Neuronal stem cell (in vitro differentiated cells): ENCODE measurements around the gene CILP2.

Source experiments
- DNase-seq: peaks from one replicate; pipeline ENCODE4 v3.0.0-alpha.2; 2013; ENCODE audit warnings: low spot score
- H2AFZ ChIP-seq: one replicate; pipeline ENCODE4 v1.6.1; 2013; ENCODE audit warnings: mild to moderate bottlenecking, low read length, inconsistent platforms
- H2AK5ac ChIP-seq: 2 replicates; pipeline ENCODE4 v1.6.1; 2013; ENCODE audit warnings: low read depth, mild to moderate bottlenecking, inconsistent platforms, low read length, moderate library complexity, mixed read lengths
- H2BK120ac ChIP-seq: 2 replicates; pipeline ENCODE4 v1.6.1; 2013; ENCODE audit warnings: low read depth, mild to moderate bottlenecking, inconsistent platforms, low read length, moderate library complexity, mixed read lengths
- H2BK12ac ChIP-seq: one replicate; pipeline ENCODE4 v1.6.1; 2013; ENCODE audit warnings: low read length, inconsistent platforms
- H2BK15ac ChIP-seq: 2 replicates; pipeline ENCODE4 v1.6.1; 2013; ENCODE audit warnings: mild to moderate bottlenecking, low read length, inconsistent platforms, mixed read lengths
- H2BK5ac ChIP-seq: one replicate; pipeline ENCODE4 v1.6.1; 2013; ENCODE audit warnings: inconsistent platforms, mild to moderate bottlenecking, low read length, moderate library complexity
- H3K14ac ChIP-seq: one replicate; pipeline ENCODE4 v1.6.1; 2013; ENCODE audit warnings: low read length, inconsistent platforms
- H3K18ac ChIP-seq: 2 replicates; pipeline ENCODE4 v1.6.1; 2013; ENCODE audit warnings: low read length, inconsistent platforms
- H3K23ac ChIP-seq: 2 replicates; pipeline ENCODE4 v1.6.1; 2013; ENCODE audit warnings: low read depth, mild to moderate bottlenecking, mixed read lengths, low read length, inconsistent platforms; ENCODE audit not compliant: poor library complexity
- H3K27ac ChIP-seq: replicated peaks from 3 replicates; pipeline ENCODE4 v1.5.1; 2013; ENCODE audit warnings: low read length, inconsistent platforms
- H3K27me3 ChIP-seq, 3 experiments: 2 replicates each; pipeline ENCODE4 v1.6.1; 2013; ENCODE audit warnings: low read length in 3 of 3, mild to moderate bottlenecking in 2 of 3, inconsistent platforms in 1 of 3, low read depth in 1 of 3, mixed read lengths in 1 of 3, moderate library complexity in 1 of 3; ENCODE audit not compliant: control insufficient read depth in 3 of 3, insufficient read depth in 3 of 3
- H3K36me3 ChIP-seq, 2 donors: replicated peaks in 1 of 2; 2 replicates each; pipeline ENCODE4 v1.6.1; 2013; ENCODE audit warnings: low read length in 2 of 2; ENCODE audit not compliant: control insufficient read depth in 2 of 2, insufficient read depth in 2 of 2
- H3K4ac ChIP-seq: 2 replicates; pipeline ENCODE4 v1.6.1; 2013; ENCODE audit warnings: inconsistent platforms, mild to moderate bottlenecking, low read length, moderate library complexity
- H3K4me1 ChIP-seq, 2 donors: 1 replicate in 1 of 2; 2 replicates in 1 of 2; pipeline ENCODE4 v1.6.1; 2013; ENCODE audit warnings: low read length in 2 of 2, low read depth in 1 of 2; ENCODE audit not compliant: control insufficient read depth in 2 of 2, insufficient read depth in 1 of 2
- H3K4me2 ChIP-seq: one replicate; pipeline ENCODE4 v1.6.1; 2013; ENCODE audit warnings: mild to moderate bottlenecking, low read length, inconsistent platforms; ENCODE audit not compliant: insufficient read depth, poor library complexity, severe bottlenecking
- H3K4me3 ChIP-seq, 2 donors: 2 replicates each; pipeline ENCODE4 v1.5.1; 2013; ENCODE audit warnings: low read length in 2 of 2, mild to moderate bottlenecking in 2 of 2, inconsistent platforms in 1 of 2, moderate library complexity in 1 of 2
- H3K79me1 ChIP-seq: one replicate; pipeline ENCODE4 v1.6.1; 2013; ENCODE audit warnings: low read depth, mild to moderate bottlenecking, inconsistent platforms, low read length, moderate library complexity
- H3K9ac ChIP-seq: one replicate; pipeline ENCODE4 v1.6.1; 2013; ENCODE audit warnings: mild to moderate bottlenecking, low read depth, low read length, inconsistent platforms; ENCODE audit not compliant: poor library complexity
- H3K9me3 ChIP-seq, 2 donors: replicated peaks in 1 of 2; 2 replicates each; pipeline versions ENCODE3 to v1.6.1; 2013; ENCODE audit warnings: low read length in 2 of 2, mild to moderate bottlenecking in 2 of 2, inconsistent platforms in 1 of 2, low read depth in 1 of 2, mixed read lengths in 1 of 2, moderate library complexity in 1 of 2; ENCODE audit not compliant: control insufficient read depth in 2 of 2, insufficient read depth in 1 of 2
- H4K8ac ChIP-seq: one replicate; pipeline ENCODE4 v1.6.1; 2013; ENCODE audit warnings: low read depth, mild to moderate bottlenecking, inconsistent platforms, low read length, moderate library complexity
- H4K91ac ChIP-seq: one replicate; pipeline ENCODE4 v1.6.1; 2013; ENCODE audit warnings: low read length, low read depth, mild to moderate bottlenecking, inconsistent platforms; ENCODE audit not compliant: poor library complexity
- WGBS, 2 donors: extraction: QIAGEN DNeasy Blood & Tissue Kit; methylation state at CpG; one replicate each; pipeline ENCODE4 v1.1.7; 2013; ENCODE audit warnings: missing lambda C conversion rate in 2 of 2, mixed read lengths in 1 of 2; ENCODE audit not compliant: insufficient read length in 2 of 2, insufficient replicate concordance in 1 of 2; ENCODE audit errors: extremely low coverage in 2 of 2; 5-methylcytosine and 5-hydroxymethylcytosine counted together

CILP2 gene

GRCh38 chr19:19571071-19571786 lies 33.2 kb downstream of the CILP2 start:
- WGBS, 2 donors: no CpG with 5 or more reads among the region's 11 CpGs
- Histone ChIP-seq H3K4me2 (no peak overlapping the region), H3K4me3 (no peak overlapping the region), H3K4me1 (peaks cover 1 to 8% of the 10 kb centered on the region in 2 donors), H2BK15ac (no peak overlapping the region), H3K4ac (no peak overlapping the region), H3K27ac (no peak overlapping the region), H3K9ac (peak overlapping the region; percentile 3), H3K79me1 (no peaks in the 10 kb centered on the region), H3K23ac (peak overlapping the region; percentile 33), H3K9me3 (peaks cover 2 to 3% of the 10 kb centered on the region in 2 donors), H2BK5ac (no peak overlapping the region), H3K18ac (no peak overlapping the region), H3K27me3 (no peaks in the 10 kb centered on the region), H2BK12ac (no peak overlapping the region), H4K91ac (no peak overlapping the region), H4K8ac (no peak overlapping the region), H3K36me3 (peaks cover 7 to 31% of the 10 kb centered on the region in 2 donors), H2BK120ac (no peak overlapping the region), H3K14ac (no peak overlapping the region), H2AK5ac (peak overlapping the region; percentile 35), H2AFZ (no peak overlapping the region)
- no peak for DNase-seq

GRCh38 chr19:19575411-19575810 lies 37.3 kb downstream of the CILP2 start:
- Histone ChIP-seq H4K91ac (no peak overlapping the region), H3K4me1 (peaks cover 1 to 14% of the 10 kb centered on the region in 2 donors), H3K4ac (no peak overlapping the region), H3K18ac (peak overlapping the region; percentile 50), H2BK5ac (no peak overlapping the region), H2BK120ac (no peak overlapping the region), H3K27ac (no peak overlapping the region), H3K4me3 (no peak overlapping the region), H3K36me3 (peaks cover 0 to 2% of the 10 kb centered on the region in 2 donors), H3K9ac (peak overlapping the region; percentile 7), H2AK5ac (no peak overlapping the region), H3K79me1 (no peaks in the 10 kb centered on the region), H3K14ac (no peak overlapping the region), H2AFZ (no peak overlapping the region), H3K4me2 (no peak overlapping the region), H3K9me3 (no peaks in the 10 kb centered on the region), H3K23ac (peak overlapping the region; percentile 44), H4K8ac (no peak overlapping the region), H3K27me3 (no peaks in the 10 kb centered on the region), H2BK15ac (no peak overlapping the region), H2BK12ac (no peak overlapping the region)
- DNase-seq: no peak
- no CpG with 5 or more reads among the region's 6 CpGs for WGBS, 2 donors

GRCh38 chr19:19578252-19578651 lies 40.2 kb downstream of the CILP2 start:
- no peaks in the 10 kb centered on the region for H3K36me3 ChIP-seq
- H3K23ac ChIP-seq: no peak overlapping the region
- no peak overlapping the region for H4K91ac ChIP-seq
- H3K18ac ChIP-seq: no peak overlapping the region
- H2BK5ac ChIP-seq: no peak overlapping the region
- H3K4me1 ChIP-seq: peaks cover 1 to 18% of the 10 kb centered on the region in 2 donors
- no peak overlapping the region for H2BK120ac ChIP-seq
- no peaks in the 10 kb centered on the region for H3K79me1 ChIP-seq
- peak overlapping the region in 1 of 2 donors; percentile 52 for H3K4me3 ChIP-seq
- no peak overlapping the region for H2BK15ac ChIP-seq
- H2BK12ac ChIP-seq: no peak overlapping the region
- H3K14ac ChIP-seq: no peak overlapping the region
- H3K9ac ChIP-seq: no peak overlapping the region
- H2AK5ac ChIP-seq: no peak overlapping the region
- no peaks in the 10 kb centered on the region for H3K27me3 ChIP-seq
- no peak overlapping the region for H3K4ac ChIP-seq
- WGBS, 2 donors: no CpG with 5 or more reads among the region's 6 CpGs
- H3K9me3 ChIP-seq: no peaks in the 10 kb centered on the region
- H4K8ac ChIP-seq: no peak overlapping the region
- H2AFZ ChIP-seq: no peak overlapping the region
- no peak overlapping the region for H3K27ac ChIP-seq
- no peak for DNase-seq
- no peak overlapping the region for H3K4me2 ChIP-seq

- no peak overlapping the region for H3K4me2 ChIP-seq
- H3K9me3 ChIP-seq: no peaks in the 10 kb centered on the region
- peak overlapping the region; percentile 22 for H3K18ac ChIP-seq
- no CpG with 5 or more reads among the region's 25 CpGs for WGBS, 2 donors
- H2AFZ ChIP-seq: no peak overlapping the region
- H3K4me1 ChIP-seq: peaks cover 1 to 18% of the 10 kb centered on the region in 2 donors
- H3K27ac ChIP-seq: no peak overlapping the region
- H3K27me3 ChIP-seq: no peaks in the 10 kb centered on the region
- H2BK12ac ChIP-seq: no peak overlapping the region
- H2BK15ac ChIP-seq: no peak overlapping the region
- DNase-seq: no peak
- peak overlapping the region in 1 of 2 donors; percentile 20 for H3K4me3 ChIP-seq
- H4K91ac ChIP-seq: no peak overlapping the region
- H3K23ac ChIP-seq: no peak overlapping the region
- H3K36me3 ChIP-seq: no peaks in the 10 kb centered on the region
- H4K8ac ChIP-seq: no peak overlapping the region
- no peak overlapping the region for H3K4ac ChIP-seq
- H2BK120ac ChIP-seq: no peak overlapping the region
- H2AK5ac ChIP-seq: peak overlapping the region; percentile 18
- H3K14ac ChIP-seq: peak overlapping the region; percentile 25
- H2BK5ac ChIP-seq: peak overlapping the region; percentile 63
- no peak overlapping the region for H3K9ac ChIP-seq
- H3K79me1 ChIP-seq: no peaks in the 10 kb centered on the region
Measured at GRCh38 chr19:19579533-19580361, 41.7 kb downstream of the CILP2 start.
